GM10248 (cell line): ENCODE results near the gene MRPL41.
"Not testable (repeated sequence)": the region's sequence is repeated elsewhere in the genome, so short reads cannot be mapped to it uniquely, and the experiment has no call there.

ENCODE experiments used
- CTCF ChIA-PET: fragments of 300-600 bp; sonication (Branson Sonifier 250); formaldehyde crosslinking; extraction: SDS; loops from one replicate; lab custom pipeline; 2021; ENCODE audit warnings: antibody characterized with exemption; lab: Yijun Ruan, JAX
- POLR2A ChIA-PET: fragments of 350-650 bp; sonication (Branson Sonifier 250); formaldehyde crosslinking; extraction: SDS; loops from one replicate; lab custom pipeline; 2020; ENCODE audit warnings: antibody characterized with exemption; lab: Yijun Ruan, JAX
- DNase-seq: peaks from one replicate; pipeline ENCODE4 v3.0.0; 2012; ENCODE audit errors: extremely low spot score
- TF ChIP-seq, protein P1 (sequence below): IDR thresholded peaks from 2 replicates; pipeline ENCODE4 v1.5.1; 2012; ENCODE audit warnings: mild to moderate bottlenecking, low read depth; ENCODE audit errors: extremely low read depth, missing control alignments, control extremely low read depth

Gene MRPL41

GRCh38 chr9:137535120-137535428, 16.6 kb upstream of the MRPL41 start:
- DNase-seq = no peak
- ChIA-PET CTCF (interaction anchor here (0.8 to 2.3 kb wide), 10 partner anchors 8 to 249 kb away, joined by 3 to 18 read pairs (median 3); partner anchors contain the start of gene MRPL41), POLR2A (no interaction called here)
- TF ChIP-seq, protein P1, sequence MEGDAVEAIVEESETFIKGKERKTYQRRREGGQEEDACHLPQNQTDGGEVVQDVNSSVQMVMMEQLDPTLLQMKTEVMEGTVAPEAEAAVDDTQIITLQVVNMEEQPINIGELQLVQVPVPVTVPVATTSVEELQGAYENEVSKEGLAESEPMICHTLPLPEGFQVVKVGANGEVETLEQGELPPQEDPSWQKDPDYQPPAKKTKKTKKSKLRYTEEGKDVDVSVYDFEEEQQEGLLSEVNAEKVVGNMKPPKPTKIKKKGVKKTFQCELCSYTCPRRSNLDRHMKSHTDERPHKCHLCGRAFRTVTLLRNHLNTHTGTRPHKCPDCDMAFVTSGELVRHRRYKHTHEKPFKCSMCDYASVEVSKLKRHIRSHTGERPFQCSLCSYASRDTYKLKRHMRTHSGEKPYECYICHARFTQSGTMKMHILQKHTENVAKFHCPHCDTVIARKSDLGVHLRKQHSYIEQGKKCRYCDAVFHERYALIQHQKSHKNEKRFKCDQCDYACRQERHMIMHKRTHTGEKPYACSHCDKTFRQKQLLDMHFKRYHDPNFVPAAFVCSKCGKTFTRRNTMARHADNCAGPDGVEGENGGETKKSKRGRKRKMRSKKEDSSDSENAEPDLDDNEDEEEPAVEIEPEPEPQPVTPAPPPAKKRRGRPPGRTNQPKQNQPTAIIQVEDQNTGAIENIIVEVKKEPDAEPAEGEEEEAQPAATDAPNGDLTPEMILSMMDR = no peak

DNA sequence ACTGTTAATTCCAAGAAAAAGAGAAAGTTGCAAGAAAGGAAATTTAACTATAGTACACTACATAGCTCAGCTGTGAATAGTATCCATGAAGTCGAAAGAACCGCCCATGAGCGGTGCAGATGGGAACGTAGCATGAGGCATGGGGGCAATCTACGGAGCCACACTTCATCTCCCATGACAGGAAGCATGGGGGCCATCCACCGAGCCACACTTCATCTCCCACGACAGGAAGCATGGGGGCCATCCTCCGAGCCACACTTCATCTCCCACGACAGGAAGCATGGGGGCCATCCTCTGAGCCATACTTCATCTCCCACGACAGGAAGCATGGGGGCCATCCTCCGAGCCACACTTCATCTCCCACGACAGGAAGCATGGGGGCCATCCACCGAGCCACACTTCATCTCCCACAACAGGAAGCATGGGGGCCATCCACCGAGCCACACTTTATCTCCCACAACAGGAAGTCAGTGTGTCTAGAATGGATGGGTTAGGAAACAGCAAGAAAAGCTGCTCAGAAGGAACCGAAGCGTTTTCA, 15.0 kb upstream of the MRPL41 start:
- CTCF ChIA-PET = interaction anchor here (1.0 to 1.9 kb wide), 3 partner anchors 10 to 43 kb away, joined by 3 to 5 read pairs (median 3); no protein-coding TSS in a partner anchor
- POLR2A ChIA-PET, DNase-seq: not testable (repeated sequence)

DNA sequence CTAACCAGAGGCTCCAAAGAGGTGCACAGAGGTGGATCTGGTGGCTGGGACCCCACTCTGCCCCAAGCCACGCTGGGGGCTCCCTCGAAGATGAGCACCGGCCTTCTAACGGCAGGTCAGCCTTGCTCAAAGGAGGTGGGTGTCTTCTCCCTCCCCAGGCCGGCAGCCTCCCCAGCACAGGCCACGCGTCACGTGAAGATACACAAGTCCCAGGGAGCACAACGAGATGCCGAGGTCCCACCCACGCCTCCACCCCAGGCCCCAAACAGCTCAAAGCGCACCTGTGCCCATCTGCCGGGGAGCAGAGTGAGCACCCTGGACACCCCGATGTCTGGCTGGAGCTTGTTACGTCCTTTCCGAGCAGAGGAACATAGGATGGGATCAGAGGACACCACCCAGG, 13.6 kb upstream of the MRPL41 start:
- ChIA-PET CTCF (interaction anchor here (1.9 kb wide), 1 partner anchor 8 kb away, joined by 5 read pairs; no protein-coding TSS in a partner anchor), POLR2A (no interaction called here)
- DNase-seq = no peak
- TF ChIP-seq, protein P1 = no peak

DNA sequence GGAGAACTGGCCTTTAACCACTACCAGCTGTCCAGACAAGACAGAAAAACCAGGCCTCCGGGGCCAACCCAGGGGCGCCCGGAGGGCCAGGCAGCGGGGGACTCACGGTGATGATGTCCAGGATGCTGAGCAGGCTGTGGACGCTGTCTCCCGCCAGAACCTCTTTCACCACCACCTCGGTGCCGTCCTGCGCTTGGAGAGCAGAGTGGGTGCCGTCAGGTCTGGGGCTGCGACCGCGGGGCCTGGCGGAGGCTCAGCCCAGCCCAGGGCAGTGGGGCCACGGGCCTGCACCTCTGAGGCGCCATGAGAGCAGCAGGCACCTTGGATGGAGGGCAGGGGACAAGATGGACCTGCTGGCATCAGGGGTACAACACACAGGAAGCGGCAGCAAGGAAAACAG, 11.1 kb upstream of the MRPL41 start:
- no peak for DNase-seq
- CTCF ChIA-PET = interaction anchor here (0.9 kb wide), 1 partner anchor 10 kb away, joined by 3 read pairs; no protein-coding TSS in a partner anchor
- TF ChIP-seq, protein P1 = no peak
- POLR2A ChIA-PET = no interaction called here

DNA sequence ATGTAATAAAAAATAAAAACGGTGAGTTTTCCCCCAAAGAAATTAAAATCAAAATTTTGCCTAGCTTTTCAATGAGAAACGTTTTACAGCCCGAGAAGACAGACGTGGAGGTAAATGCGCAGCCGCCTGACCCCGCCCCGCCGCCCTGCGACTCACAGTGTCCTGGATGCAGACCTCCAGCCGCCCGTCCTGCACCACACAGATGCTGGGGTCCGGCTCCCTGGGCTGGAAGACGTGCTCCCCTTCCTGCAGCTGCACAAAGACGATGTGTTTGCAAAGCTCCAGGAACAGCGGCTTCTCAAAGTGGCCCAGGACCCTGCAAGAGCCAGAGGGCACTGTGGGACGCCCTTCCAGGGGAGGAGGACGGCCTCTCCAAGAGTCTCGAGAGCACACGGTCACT, 9.2 kb upstream of the MRPL41 start:
- DNase-seq = no peak
- POLR2A ChIA-PET = no interaction called here
- TF ChIP-seq, protein P1 = no peak
- CTCF ChIA-PET = no interaction called here

GRCh38 chr9:137543237-137543963, 8.3 kb upstream of the MRPL41 start:
- DNase-seq = no peak
- TF ChIP-seq, protein P1 = no peak
- ChIA-PET POLR2A (no interaction called here), CTCF (interaction anchor here (0.7 to 1.3 kb wide), 2 partner anchors 8 to 130 kb away, joined by 3 read pairs; no protein-coding TSS in a partner anchor)

DNA sequence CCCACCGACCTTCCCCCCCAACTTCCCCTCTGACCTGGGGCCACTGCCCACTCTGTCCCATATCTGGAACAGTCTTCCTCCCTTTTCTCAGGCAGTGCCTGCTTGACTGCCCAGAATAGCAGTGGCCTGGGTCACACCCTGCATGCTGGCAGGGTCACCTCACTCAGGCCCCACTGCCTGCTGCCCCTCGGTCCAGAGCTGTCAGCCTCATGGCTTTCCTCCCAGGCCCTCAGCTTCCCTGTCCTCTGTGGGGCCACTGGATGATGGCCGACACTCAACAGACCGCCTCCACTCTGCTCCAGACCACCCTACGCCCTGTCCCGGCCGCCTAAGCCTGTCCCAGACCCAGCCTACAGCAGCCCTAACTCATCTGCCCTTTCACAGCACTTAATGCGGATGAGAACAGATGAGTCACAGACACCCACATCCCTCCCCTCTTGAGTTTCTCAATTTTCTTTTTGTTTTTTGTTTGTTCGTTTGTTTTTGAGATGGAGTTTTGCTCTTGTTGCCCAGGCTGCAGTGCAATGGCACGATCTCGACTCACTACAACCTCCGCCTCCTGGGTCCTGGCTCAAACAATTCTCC, 7.4 kb upstream of the MRPL41 start:
- POLR2A ChIA-PET = no interaction called here
- DNase-seq = no peak
- CTCF ChIA-PET = interaction anchor here (0.7 to 2.1 kb wide), 2 partner anchors 13 to 129 kb away, joined by 3 to 8 read pairs; no protein-coding TSS in a partner anchor
- TF ChIP-seq, protein P1 = no peak
